Psoas muscle (tissue), 8 donors: ENCODE data around the gene MAST4. TPM values are rescaled to one million over a fixed set of nuclear protein-coding genes. Genes with fewer than 3 reads are reported as not detected.
A peak's percentile ranks its signal among the peaks of the same experiment; 100 is the strongest.

ENCODE experiments used
- ATAC-seq, 4 donors: fragments of 200-7000 bp; cut with Tn5 transposase; one replicate each; pipeline ENCODE4 v1.9.1; 2020; ENCODE audit warnings: moderate library complexity in 3 of 4, mild to moderate bottlenecking in 2 of 4
- DNase-seq, 2 donors: peaks; one replicate each; pipeline ENCODE4 v3.0.0-alpha.2; 2020
- H3K27ac ChIP-seq: fragments of 200-600 bp; one replicate; pipeline ENCODE4 v1.8.0; 2022
- H3K27me3 ChIP-seq, 3 donors: fragments of 200-600 bp in 1 of 3; one replicate each; pipeline versions ENCODE4 v1.6.1 to v1.8.0; 2013 to 2022; ENCODE audit warnings: low read length in 2 of 3, mild to moderate bottlenecking in 2 of 3, moderate library complexity in 1 of 3; ENCODE audit not compliant: insufficient read depth in 3 of 3
- H3K36me3 ChIP-seq, 2 donors: fragments of 200-600 bp in 1 of 2; one replicate each; pipeline versions ENCODE4 v1.6.1 to v1.8.0; 2013 to 2022; ENCODE audit warnings: low read depth in 1 of 2, mild to moderate bottlenecking in 1 of 2, moderate library complexity in 1 of 2; ENCODE audit not compliant: insufficient read depth in 1 of 2
- H3K4me1 ChIP-seq: fragments of 200-600 bp; one replicate; pipeline ENCODE4 v1.8.0; 2022
- H3K4me3 ChIP-seq: fragments of 200-600 bp; one replicate; pipeline ENCODE4 v1.8.0; 2022; ENCODE audit warnings: mild to moderate bottlenecking
- H3K9me3 ChIP-seq: fragments of 200-600 bp; one replicate; pipeline ENCODE4 v1.8.0; 2022
- CTCF ChIP-seq: fragments of 200-600 bp; IDR thresholded peaks from one replicate; pipeline ENCODE4 v1.8.0; 2022; ENCODE audit warnings: antibody characterized with exemption
- WGBS, 3 donors: extraction: QIAGEN DNeasy Blood & Tissue Kit; methylation state at CpG; one replicate each; pipeline versions ENCODE4 v1.1.6 to v1.1.7; 2013; 5-methylcytosine and 5-hydroxymethylcytosine counted together
- intact Hi-C, 2 donors: fragments of 100-400 bp; cut with DNase I; formaldehyde crosslinking; loops; one replicate each; pipeline versions ENCODE4 v1.11.0 to v1.14.2; 2022
- polyA plus RNA-seq, 3 donors: library from polyadenylated mRNA; stranded (reverse); fragments of 200-250 nt; gene quantifications; one replicate each; pipeline ENCODE4 v1.2.3, GENCODE V29; 2013
- total RNA-seq, 4 donors: library from RNA; stranded (reverse); fragmentation: NEBNext Ultra II Directional in 2 of 4; extraction: Animal tissue kit (Norgen Biotek cat#: 25700) in 2 of 4; gene quantifications; one replicate each; pipeline versions ENCODE4 v1.2.1 to v1.2.4, GENCODE V29; 2021 to 2023
- donor health status: healthy with polysubstance abuse.
- donor health status: DM: no; HTN: no; CAD: no; lungs with moderate emphysema.
- donor health status: Bipolar disorder and iron deficiency.
- donor health status: healthy.
- donor health status: DM: yes; HTN: yes; CAD: no.
- donor health status: DM: no; HTN: no; CAD: no.
- donor health status: DM: no; HTN: no; CAD: no.
- donor health status: DM: yes; HTN: yes; CAD: no.

The MAST4 gene
- total and polyA plus RNA-seq, 7 donors, result 3.2 to 123 (median 12.1) TPM

- Histone ChIP-seq H3K36me3 (peaks cover 0 to 27% of the 10 kb centered on the region in 2 donors), H3K4me1 (peaks cover 21% of the 10 kb centered on the region), H3K9me3 (no peaks in the 10 kb centered on the region), H3K27ac (no peak overlapping the region), H3K4me3 (no peak overlapping the region), H3K27me3 (no peaks in the 10 kb centered on the region)
- intact Hi-C loops, result no loop called here
- no peak for DNase-seq
- WGBS, 3 donors, result 53 to 77% (median 55%) methylated on average over 4 of the region's 4 CpGs
- peak in 1 of 4 donors; percentile 56 for ATAC-seq
- no peak for TF ChIP-seq CTCF
These were observed 463.0 kb downstream of the MAST4 start for GRCh38 chr5:67058998-67059743.

GRCh38 chr5:67059744-67060490, 463.7 kb downstream of the MAST4 start:
- ATAC-seq (no peak), DNase-seq (no peak)
- H3K4me3 ChIP-seq, result no peak overlapping the region
- no peaks in the 10 kb centered on the region for H3K27me3 ChIP-seq
- no peak overlapping the region for H3K27ac ChIP-seq
- peaks cover 0 to 19% of the 10 kb centered on the region in 2 donors for H3K36me3 ChIP-seq
- intact Hi-C loops, result no loop called here
- H3K4me1 ChIP-seq, result peaks cover 21% of the 10 kb centered on the region
- TF ChIP-seq CTCF, result no peak
- no peaks in the 10 kb centered on the region for H3K9me3 ChIP-seq
- WGBS, 3 donors, result 73 to 80% (median 73%) methylated on average over 6 of the region's 6 CpGs

- 96 to 100% (median 98%) methylated on average over 1 of the region's 1 CpG for WGBS, 3 donors
- no peak for ATAC-seq
- intact Hi-C loops, result no loop called here
These were observed 465.3 kb downstream of the MAST4 start for GRCh38 chr5:67061511-67061910.

GRCh38 chr5:67063055-67063454, 466.9 kb downstream of the MAST4 start:
- no peak for DNase-seq
- no peak overlapping the region for H3K4me3 ChIP-seq
- no peaks in the 10 kb centered on the region for H3K27me3 ChIP-seq
- intact Hi-C loops, result no loop called here
- no peaks in the 10 kb centered on the region for H3K9me3 ChIP-seq
- ATAC-seq, result no peak
- no peak overlapping the region for H3K27ac ChIP-seq
- 78 to 83% (median 80%) methylated on average over 3 of the region's 3 CpGs for WGBS, 3 donors
- no peaks in the 10 kb centered on the region for H3K36me3 ChIP-seq
- TF ChIP-seq CTCF, result no peak
- H3K4me1 ChIP-seq, result peaks cover 25% of the 10 kb centered on the region

More at GRCh38 chr5:67061511-67061910, 465.3 kb downstream of the MAST4 start:
- DNase-seq, result no peak
- TF ChIP-seq CTCF, result no peak
- H3K9me3 ChIP-seq, result no peaks in the 10 kb centered on the region
- H3K4me3 ChIP-seq, result no peak overlapping the region
- H3K27me3 ChIP-seq, result no peaks in the 10 kb centered on the region
- peaks cover 23% of the 10 kb centered on the region for H3K4me1 ChIP-seq
- no peak overlapping the region for H3K27ac ChIP-seq
- H3K36me3 ChIP-seq, result peaks cover 0 to 3% of the 10 kb centered on the region in 2 donors
